HG03460 (cell line): ENCODE results near the gene SYT2.

Experiments used
- ATAC-seq: cut with Tn5 transposase; IDR thresholded peaks from one replicate; pipeline ENCODE4 v1.9.1; 2021; ENCODE audit not compliant: unreplicated experiment

Gene SYT2

GRCh38 chr1:202706851-202707250 lies 3.4 kb downstream of the SYT2 start:
- ATAC-seq, result no peak

DNA sequence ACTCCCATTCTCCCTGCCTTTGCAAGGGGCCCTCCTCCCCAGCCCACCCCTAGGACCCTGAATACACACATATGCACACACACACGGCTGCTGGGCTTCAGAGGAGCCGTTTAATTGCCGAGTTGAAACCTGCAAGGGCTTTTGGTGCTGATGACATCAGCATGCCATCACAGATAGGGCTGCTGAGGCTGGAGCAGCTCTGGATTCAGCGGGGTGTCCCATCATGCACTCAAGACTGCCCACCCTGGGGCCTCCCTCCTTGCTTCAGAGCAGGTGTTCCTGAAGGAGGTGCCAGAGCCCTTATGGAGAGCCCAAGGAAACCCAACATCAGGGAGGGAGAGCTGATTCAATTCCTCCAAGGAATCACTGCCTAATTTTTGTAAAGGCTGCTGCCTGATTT lies 5.7 kb downstream of the SYT2 start:
- ATAC-seq, result no peak

- no peak for ATAC-seq
Observed at GRCh38 chr1:202703191-202703590, 7.1 kb downstream of the SYT2 start.

DNA sequence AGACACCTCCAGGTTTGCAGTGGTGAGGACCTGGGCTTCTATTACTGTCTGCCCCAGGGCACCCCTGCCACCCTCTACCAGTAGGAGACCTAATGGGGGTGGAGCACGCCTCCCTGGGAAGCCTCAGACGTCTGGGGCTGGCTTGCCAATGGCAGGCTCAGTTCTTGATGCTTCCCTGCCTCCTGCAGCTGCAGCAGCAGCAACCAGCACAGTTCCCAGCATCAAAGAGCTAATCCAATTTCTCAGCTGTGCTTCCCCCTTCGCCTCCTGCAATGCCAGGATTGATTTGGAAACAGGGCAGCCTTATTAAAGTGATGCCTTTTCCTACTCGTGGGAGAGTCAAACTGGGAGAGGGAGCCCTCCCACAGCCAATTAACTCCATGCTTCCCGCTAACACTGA lies 8.2 kb downstream of the SYT2 start:
- no peak for ATAC-seq

DNA sequence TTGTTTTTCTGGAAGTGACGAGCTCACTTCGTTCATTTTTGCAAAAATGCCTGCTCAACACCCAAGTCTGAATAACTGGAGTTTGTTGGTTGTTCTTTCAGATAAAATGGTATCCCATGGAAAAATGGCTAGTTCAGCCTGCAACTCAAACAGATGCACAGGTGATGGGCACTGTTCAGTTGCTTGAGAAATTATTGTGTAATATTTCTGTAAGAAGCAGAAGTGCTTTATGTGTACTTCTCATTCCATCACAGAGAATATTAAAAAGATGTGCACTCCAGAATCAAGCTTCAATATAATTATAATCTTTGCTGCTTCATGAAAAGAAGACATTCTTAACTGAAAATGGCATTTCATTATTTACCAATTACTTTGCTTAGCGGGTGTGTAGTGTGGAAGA lies 9.1 kb downstream of the SYT2 start:
- no peak for ATAC-seq

- no peak for ATAC-seq
Observed at GRCh38 chr1:202700061-202700460, 10.2 kb downstream of the SYT2 start.

DNA sequence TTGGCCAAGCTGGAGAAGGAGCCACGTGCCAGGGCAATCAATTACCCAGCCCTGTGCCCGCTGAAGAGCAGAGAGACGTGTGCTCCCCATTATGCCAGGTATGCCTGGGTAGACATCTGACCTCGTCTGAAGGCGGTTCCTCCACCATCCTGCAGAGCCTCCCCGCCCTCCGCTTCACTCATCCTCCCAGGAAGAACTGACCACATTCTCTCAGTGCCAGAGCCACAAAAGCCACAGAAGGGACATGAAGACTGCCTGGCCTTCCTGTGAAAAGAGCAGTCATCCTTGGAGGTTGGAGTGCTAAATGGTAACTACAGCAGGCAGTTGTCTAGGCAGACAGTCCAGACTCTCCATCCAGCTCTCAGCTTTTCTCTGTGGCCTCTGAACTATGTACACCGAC lies 12.0 kb downstream of the SYT2 start:
- no peak for ATAC-seq

DNA sequence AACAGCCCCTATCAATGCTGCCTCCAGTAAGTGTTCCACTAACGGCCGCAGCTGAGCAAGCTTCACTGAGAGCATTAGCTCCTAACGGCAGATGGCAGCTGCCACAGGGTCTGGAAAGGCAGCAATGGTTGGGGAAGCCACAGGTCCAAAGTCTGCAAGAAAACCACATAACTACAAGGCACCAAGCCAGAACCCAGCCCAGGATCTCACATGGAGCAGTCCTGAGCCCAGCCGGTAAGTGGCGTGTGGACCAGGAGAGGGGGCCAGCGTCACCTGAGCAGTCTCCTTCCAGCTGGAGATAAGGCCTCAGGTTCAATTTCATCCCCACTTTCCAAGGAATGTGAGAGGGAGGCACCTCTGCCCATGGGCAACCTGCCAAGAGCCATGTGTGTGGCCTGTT lies 13.2 kb downstream of the SYT2 start:
- no peak for ATAC-seq

DNA sequence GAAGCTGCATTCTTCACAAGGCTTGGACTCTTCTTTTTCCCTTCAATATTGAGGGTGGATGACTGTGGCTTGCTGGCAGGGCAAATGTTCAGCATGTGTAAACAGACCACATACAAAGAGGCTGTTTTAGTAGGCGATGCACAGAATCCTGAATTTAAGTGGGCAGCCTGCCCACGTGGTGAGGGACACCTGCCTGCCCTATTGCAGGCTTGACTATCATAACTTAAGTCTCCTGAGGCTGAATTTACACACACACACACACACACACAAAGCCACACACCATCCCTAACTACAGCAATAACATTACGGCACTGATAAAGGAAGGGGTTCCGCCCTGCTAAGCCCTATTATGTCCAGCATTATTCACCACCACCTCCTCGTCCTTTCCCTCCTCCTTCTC lies 15.9 kb downstream of the SYT2 start:
- ATAC-seq, result no peak

DNA sequence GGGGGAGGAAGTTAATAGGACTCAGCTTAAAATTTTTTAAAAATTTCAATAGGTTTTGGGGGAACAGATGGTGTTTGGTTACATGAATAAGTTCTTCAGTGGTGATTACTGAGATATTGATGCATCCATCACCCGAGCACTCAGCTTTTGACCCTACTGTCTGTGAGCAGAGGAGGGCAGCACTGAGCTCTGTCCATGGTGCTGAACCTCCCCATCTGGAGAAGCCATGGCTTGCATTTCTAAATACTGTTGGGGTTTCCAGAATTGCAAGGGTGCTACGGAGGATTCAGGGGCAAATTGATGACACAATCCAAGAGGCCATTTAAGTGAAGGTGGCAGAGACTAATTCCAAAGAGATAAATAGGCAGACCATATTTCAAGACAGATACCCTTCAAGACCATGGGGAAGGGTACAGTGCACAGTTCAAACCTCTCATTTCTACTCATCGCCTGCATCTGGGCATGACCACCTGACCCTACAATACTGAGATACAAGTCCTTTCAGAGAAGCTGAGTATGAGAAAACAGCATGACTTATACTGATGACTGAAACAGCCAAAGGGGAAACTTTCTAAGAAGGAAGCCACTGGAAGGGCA lies 17.2 kb downstream of the SYT2 start:
- no peak for ATAC-seq

- ATAC-seq, result no peak
Observed at GRCh38 chr1:202691816-202692215, 18.4 kb downstream of the SYT2 start.

GRCh38 chr1:202689493-202690342 lies 20.5 kb downstream of the SYT2 start:
- no peak for ATAC-seq

DNA sequence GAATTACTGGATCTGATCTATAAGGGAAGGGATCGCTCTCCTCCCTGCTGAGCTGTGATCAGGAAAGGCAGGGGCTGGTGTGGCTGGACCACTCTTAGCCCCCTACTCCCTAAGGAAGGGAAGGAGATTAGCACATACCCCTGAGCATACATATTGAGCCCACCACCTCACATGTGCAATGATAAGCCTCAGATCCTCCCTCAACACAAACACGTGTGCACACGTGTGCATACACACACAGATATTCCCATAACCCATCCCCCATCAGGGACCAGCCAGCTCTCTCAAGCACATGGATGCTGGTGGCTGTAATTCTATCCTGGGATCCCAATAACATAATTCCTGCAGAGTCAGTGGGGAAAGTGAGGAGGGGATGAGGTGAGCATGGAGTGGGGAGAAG lies 21.2 kb downstream of the SYT2 start:
- no peak for ATAC-seq

GRCh38 chr1:202688401-202688800 lies 21.9 kb downstream of the SYT2 start:
- ATAC-seq, result no peak

DNA sequence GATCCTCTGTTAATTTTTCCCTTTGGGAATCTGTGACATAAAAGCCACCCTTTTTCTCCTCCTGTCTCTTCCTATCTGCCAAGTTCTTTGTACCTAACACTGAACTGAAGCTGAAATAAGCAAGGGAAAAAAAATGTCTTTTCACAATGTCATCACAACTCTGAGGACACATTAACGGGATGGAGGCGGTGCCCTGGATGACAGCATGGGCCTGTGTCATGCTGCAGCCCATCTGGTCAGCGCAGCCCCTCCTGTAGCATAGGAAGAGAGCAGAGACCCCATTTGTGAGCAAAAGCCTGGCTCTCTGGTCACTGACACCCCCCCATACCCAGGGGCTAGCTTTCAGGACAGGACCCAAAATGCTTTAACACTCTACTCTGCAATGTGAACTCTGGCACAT lies 22.5 kb downstream of the SYT2 start:
- no peak for ATAC-seq

- no peak for ATAC-seq
Observed at GRCh38 chr1:202687370-202687769, 22.9 kb downstream of the SYT2 start.

DNA sequence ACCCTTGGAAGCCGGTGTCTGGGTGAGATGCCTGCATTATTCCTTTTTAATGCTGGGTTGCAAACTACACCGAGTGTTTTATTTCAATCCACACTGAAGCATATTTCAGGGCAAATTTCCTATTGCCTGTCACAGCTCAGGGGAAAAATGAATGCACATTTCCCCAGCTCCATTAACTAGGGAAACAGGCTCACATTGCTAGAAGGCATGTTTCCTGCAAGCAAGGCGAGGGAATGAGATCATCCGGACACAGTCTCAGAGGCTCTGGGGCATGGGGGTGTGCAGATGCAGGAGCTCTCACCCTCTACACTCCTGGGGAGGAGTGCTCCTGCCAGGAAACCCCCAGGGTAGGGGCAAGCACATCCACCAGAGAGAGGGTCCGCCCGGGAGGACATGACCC lies 24.6 kb downstream of the SYT2 start:
- no peak for ATAC-seq

DNA sequence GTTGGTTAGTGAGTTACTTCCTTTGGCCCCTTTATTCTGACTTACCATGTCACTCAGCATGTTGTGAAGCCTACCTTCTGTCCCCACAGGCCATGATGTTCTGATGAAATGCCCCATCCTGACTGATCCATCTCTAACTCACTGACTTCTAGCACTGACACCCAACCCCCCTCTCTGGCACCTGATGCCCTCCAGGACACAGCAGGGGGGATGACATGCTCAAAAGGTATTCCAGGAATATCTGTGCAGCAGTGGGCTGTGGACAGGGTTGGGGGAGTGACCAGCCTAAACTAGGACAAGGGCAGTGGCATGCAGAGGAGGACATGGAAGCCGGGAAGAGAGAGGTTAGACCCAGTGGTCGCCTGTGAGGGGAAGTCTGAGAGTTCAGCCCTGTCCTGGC lies 25.5 kb downstream of the SYT2 start:
- ATAC-seq, result no peak

DNA sequence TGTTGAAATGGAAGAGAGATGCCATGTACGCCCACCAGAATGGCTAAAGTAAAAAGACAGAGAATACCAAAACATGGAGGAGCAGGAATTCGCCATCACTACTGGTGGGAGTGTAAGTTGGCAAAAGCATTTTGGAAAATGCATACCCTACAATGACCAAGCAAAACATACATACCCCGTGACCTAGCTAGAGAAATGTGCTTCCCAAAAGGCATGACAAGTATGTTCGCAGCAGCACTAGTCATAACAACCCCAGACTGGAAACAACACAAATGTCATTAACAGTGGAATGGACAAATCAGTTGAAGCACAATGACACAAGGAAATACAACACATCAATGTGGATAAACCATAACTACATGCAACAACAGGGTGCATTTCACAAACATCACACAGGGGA lies 27.2 kb downstream of the SYT2 start:
- no peak for ATAC-seq

DNA sequence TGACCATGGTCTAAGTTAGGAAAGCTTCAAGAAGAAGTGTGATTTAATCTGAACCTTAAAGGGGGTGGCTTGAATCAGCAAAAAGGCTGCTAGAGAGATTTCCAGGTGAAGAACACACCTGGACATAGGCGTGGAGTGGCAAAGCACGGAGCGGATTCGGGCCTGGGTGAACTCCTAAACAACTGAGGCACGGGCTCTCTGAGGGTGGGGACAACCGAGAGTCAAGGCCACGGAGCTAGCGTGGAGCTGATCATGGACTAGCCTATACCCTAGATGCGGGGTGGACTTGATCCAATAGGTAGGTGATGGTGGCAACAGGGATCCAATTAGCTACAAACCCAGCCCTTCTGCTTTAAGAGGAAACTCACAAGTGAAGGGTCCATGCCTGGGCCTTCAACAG lies 27.8 kb downstream of the SYT2 start:
- ATAC-seq, result no peak

DNA sequence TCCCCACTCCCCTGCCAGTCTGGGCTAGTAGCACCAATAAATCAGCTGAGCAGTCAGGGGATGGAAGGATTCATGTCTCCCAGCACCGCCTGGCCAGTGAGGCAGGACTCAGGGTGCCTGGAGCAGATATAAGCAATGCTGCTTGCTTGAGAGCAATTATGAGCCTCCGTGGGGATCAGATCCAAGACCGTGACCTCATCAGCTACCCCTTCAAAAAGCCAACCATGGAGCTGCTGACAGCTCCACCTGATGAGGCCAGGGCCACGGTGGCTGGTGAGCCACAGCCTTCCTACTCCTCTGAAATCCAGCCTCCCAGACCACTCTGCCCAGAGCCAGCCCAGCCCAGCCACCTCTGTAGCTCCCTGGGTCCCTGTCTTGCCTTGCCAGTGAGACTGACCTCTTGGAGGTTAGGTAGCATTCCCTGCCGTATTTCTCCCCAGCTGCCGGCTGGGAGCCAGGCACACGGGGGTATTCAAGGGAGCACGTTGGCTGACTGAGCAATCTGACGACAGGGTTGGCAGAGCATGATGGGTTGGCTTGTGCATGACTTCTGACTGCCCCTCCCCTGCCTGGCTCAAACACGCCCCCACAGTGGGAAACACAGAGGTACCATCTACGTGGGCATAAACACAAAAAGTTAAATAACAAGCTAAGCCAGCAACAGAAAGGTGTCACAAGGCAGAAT lies 28.4 kb downstream of the SYT2 start:
- ATAC-seq, result no peak
